HG03469 (cell line): ENCODE data around the gene CATSPERZ.

ENCODE experiments used
- ATAC-seq: cut with Tn5 transposase; IDR thresholded peaks from one replicate; pipeline ENCODE4 v1.9.1; 2021; ENCODE audit warnings: mild to moderate bottlenecking, moderate library complexity, moderate number of reproducible peaks; ENCODE audit not compliant: unreplicated experiment

Gene CATSPERZ

DNA sequence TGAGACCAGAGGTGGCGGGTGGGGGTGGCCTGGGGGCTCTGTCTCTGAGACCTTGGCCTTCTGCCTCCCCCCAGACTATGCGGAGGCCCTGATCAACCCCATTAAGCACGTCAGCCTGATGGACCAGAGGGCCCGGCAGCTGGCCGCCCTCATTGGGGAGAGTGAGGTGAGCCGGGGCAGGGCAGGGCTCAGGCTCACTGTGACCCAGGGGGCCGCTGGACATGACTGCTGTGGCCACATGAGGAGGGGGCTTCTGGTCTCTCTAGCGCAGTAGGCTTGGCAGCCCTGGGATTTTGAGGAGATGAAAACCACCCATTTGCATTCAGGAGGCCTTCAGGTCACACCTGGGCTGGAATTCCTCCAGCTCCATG is 36.2 kb upstream of the CATSPERZ start:
- ATAC-seq: no peak

DNA sequence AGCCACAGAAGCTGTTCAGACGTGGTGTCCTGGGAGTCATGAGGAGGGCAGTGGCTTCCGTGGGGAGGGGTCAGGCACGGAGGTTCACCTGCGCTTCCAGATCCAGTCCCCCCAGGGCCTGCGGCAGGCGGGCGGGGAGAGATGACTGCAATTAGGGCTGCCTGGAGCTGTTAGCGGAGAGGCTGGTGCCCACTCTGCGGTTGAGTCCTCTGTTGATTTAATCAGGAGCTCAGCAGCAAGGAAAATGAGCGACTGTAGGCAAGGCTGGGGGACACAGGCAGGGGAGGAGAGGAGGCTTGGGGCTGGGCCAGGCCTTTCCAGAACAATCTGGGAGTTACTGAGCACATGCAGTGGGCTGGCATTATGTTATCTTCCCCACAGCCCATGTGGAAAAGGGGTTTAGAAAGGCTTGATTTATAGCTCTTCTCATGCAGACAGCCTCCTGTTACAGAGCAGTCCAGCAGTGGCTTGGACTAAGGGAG is 35.7 kb upstream of the CATSPERZ start:
- ATAC-seq: no peak

DNA sequence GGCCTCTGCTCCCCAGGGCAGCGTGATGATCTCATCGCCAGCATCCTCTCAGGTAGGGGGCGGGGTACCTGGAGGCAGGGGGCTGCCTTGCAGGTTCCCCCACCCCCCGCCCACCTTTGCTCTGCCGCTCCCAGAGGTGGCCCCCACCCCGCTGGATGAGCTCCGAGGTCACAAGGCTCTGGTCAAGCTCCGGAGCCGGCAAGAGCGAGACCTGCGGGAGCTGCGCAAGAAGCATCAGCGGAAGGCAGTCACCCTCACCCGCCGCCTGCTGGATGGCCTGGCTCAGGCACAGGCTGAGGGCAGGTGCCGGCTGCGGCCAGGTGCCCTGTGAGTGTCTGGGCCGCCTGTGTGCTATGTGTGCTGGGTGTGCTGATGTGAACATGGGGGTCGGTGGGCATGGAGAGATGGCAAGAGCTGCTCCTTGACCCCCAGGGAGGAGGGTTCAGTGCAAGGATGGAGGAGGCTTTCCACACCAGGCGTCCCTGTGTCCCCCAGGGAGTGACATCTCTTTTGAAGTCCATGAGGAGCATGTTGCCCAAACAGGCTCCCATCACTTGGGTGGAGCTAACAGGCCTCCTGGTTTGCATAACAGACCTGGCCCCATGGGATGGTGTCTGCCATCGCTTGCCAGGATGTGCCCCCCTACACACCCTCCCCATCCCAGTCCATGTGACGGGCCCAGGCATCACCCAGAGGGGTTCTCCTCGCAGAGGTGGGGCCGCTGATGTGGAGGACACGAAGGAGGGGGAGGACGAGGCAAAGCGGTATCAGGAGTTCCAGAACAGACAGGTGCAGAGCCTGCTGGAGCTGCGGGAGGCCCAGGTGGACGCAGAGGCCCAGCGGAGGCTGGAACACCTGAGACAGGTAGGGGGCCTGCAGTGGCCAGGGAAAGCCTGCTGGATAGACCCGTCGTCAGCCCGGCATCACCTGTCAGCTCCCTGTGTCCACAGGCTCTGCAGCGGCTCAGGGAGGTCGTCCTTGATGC is 34.7 kb upstream of the CATSPERZ start:
- ATAC-seq: no peak

DNA sequence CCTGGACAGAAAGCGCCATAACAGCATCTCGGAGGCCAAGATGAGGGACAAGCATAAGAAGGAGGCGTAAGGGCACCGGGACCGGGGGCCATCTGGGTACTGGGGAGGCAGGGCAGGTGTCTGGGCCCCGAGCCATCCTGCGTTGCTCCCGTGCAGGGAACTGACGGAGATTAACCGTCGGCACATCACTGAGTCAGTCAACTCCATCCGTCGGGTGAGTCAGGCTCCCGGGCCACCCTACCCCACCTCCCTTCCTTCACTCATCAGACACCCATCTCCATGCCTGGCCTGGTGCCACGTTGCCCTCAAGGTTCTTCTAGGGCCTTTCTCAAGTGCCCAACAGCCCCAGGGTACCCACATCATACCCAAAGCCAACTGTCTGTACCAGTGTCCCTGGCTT is 33.8 kb upstream of the CATSPERZ start:
- ATAC-seq: no peak

DNA sequence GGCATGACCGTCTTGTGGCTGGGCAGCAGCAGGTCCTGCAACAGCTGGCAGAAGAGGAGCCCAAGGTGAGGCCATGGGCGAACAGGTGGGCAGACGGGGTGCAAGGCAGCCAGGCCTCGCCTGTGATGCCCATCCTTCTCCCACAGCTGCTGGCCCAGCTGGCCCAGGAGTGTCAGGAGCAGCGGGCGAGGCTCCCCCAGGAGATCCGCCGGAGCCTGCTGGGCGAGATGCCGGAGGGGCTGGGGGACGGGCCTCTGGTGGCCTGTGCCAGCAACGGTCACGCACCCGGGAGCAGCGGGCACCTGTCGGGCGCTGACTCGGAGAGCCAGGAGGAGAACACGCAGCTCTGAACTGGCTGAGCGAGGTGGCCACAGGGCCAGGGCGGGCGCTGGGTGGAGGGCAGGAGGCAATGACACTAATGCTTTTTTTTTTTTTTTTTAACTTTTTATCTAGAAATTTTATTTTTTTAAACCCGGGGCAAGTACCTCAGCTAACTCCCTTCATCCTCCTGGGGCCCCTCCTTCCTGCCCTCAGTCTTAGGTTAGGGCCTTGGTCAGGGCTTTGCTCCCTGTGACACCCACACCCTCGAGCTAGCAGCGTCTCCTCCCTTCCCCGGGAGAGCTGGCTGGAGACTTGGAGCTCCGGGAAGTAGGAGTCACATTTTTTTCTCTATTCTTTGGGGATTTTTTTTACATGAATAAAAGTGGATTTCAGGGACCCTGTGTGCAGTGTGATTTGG is 32.8 kb upstream of the CATSPERZ start:
- ATAC-seq: no peak

DNA sequence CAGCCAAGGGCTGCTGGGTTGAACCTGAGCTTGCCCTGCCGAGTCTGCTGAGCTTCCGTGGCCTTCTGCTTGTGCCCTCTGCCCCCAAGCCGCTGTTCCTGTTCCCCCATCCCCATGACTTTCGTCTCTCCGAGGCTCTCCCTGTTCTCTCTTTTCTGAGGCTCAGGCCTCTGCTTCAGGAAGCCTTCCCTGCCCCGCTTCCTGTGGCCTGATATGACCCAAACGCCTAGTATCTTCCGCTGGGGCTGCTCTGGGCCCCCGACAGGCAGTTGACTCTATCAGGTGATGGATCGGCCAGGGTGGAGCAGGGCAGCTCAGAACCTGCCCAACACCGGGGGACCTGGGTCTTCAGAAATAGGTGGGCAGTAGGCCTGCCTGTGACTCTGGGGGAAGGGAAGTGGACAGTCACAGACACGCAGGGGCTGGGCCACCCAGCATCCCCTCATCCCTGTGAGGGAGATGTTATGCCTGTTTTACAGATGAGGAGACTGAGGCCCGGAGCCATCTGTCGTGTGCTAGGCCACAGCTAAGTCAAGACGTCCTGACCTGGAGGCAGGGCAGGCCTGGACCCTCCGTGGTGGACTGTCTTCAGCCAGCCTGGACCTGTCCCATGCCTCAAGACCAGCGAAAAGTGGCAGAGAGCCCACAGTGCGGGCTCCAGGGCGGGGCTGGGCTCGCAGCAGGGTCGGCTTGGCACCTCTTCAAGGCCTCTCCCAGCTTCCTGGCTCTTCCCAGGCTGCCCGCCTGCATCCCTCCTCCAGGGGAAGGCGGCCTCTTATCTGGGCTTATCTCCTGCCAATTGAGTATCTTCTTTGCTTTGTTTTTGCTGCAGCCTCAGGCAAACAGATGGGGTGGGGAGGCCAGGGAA is 31.9 kb upstream of the CATSPERZ start:
- ATAC-seq: no peak

DNA sequence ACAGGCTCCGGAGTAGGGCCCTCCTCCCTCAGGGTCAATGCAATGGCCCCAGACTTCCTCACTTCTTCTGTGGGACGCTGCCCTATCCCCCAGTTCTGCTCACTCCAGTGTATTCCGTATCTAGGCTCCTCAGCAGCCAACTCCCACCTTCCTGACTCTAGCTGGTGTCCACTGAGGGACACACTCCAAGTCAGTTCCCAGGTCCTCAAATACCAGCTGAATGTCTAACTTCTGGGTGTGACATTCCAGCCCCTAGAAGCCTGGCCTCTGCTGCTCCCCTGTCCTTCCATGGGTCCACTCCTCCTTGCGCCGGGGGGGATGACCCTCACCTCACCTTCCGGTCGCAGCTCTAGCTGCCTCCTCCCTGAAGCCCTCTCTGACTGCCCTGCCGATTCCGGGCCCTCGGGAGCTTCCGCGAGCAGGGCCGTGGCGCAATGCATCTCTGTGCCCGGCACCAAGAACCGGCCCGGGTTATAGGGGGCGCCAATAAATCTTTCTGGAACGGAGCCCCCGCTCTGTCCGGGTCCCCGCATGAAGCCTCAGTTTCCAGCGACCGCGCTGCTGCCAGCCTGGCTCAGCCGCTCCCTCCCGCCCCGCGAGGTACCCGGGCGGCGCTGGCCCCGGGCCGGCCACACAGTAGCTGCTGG is 31.1 kb upstream of the CATSPERZ start:
- no peak for ATAC-seq

DNA sequence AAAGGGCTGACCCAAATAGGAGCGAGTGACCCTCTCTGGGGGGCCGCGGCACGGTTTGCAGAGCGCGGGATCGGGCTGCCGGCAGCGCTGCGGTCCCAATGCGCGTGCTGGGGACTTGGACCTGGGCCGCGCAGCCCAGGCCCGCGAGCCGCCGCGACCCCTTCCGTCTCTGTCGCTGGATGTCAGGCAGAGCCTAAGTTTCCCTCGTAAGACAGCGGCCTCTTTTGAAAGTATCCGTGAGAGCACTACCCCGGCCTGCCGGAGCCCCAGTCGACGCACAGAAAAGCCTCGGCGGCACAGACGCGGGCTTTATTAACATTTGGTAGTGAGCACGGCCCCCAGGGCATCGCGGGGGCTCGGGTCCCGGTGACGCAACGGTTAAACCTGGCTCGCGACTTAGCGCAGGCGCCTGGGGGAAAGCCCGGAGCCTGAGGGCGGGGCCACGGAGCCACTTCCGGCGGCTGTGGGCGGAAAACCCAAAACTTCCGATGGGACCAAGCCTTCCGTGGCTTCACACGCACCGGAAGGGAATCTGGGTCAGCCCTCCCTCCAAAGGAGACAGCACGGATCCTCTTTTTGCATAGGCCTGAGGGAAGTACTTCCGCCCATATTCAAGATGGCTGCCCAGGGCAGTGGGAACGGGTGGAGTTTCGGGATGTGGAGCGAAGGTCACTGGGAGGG is 30.5 kb upstream of the CATSPERZ start:
- peak; percentile 49 for ATAC-seq

DNA sequence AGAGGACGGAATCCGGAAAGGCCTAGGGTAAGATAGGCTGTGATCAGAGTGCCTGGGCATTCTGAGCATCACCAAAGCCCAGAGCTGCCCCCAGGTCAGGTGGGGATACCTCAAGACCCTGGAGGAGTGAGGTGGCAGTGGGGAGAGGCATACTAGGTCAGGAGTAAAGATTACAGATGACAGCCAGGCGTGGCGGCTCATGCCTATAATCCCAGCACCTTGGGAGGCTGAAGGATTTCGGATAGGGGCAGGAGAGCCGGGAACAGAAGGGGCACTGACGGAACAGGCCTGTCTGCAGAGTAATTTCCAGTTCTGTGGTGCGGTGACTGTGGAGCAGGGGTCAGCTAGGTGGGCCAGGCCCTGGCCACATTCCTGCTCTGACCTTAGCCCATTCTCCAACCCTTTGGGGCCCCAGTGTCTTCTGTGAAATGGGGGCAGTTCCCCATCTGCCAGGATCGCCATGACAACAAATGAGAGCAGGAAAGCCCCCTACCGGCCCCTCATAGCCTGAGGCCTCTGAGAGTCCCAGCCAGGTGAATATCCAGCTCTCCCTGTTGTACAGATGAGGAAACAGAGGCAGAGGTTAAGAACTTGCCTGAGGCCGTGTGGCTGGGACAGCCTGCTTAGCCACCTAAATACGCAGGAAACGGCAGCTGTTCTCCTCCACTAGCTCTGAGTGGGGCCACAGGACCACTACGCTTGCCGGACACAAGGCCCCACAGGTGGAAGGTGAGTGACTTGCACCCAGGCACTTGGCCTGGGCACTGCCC is 24.9 kb upstream of the CATSPERZ start:
- no peak for ATAC-seq

DNA sequence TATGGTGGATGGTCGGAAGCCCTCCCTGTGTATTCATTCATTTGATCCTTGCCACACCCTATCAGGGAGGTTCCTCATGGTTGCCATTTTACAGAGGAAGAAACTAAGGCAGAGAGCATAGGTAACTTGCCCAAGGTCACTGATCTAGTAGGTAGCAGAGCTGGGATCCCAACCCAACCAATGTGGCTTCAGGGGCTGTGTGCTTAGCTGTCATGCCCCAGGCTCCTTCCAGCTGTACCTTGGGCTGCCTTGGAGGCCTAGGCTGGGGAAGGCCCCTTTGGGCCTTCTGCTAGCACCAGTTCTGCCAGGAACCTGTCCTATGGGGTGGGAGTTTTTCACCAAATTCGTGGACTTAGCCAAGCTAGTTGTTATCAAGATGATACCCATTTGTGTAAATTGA is 24.3 kb upstream of the CATSPERZ start:
- ATAC-seq: no peak

DNA sequence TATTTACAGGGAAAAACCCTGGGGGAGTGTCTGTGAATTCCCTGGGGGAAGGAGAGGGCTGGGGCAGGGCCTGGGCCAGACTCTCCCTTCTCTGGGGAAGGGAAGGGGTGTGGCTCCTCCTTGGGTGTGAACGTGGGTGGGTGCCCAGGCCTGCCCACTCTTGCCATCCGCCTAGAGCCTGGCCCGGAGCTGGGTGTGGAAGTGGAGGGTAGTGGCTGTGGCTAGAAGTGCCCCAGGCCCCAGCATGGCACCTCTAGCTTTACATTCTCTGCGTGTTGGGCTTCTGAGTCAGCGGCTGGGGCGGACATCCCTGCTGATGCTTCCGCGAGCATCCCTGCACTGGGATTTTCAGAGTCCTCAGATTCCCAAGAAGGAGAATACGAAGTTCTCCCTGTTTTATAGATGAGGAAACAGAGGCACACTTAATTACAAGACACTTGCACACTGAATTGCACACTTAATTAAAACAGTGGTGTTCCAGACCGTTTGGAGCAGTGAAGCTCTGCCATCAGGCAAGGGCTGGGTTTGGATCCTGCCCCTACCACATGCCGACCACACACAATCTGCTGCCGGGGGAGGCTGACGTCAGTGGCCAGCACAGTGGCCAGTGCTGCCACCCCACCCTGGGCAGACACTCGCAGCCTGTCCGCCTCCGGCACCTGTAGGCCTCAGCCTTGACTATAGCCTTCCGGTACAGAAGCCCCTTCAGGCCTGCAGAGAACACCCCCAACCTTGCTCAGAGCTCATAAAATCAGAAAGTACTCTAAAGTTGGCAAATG is 23.3 kb upstream of the CATSPERZ start:
- no peak for ATAC-seq

DNA sequence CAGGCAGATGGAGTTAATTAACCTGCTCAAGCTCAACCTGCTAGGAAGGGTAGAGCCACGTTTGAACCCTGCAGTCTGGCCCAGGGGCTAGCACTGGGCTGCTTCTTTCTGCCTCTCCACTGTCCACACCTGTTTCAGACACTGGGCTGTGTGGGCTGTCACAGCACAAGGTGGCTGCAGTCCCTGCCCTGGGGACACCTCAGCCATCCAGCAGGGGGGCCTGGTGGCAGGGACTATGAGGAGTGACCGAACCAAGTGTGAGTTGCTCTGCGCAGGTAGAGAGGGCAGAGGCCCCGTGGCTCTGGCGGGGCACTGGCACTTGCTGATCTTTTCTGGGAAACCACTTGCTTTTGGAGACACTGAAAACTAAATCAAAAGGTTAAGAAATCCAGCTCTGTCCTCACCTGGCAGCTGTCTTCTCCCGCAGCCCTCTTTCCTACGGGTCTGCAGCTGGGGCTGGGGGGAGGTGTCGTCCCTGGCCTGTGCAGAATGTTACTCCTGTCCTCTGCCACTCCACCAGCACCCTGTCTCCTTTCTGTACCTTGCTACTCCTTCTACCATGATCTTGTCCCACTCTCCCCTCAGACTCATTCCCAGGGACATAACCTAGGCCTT is 21.5 kb upstream of the CATSPERZ start:
- ATAC-seq: no peak

DNA sequence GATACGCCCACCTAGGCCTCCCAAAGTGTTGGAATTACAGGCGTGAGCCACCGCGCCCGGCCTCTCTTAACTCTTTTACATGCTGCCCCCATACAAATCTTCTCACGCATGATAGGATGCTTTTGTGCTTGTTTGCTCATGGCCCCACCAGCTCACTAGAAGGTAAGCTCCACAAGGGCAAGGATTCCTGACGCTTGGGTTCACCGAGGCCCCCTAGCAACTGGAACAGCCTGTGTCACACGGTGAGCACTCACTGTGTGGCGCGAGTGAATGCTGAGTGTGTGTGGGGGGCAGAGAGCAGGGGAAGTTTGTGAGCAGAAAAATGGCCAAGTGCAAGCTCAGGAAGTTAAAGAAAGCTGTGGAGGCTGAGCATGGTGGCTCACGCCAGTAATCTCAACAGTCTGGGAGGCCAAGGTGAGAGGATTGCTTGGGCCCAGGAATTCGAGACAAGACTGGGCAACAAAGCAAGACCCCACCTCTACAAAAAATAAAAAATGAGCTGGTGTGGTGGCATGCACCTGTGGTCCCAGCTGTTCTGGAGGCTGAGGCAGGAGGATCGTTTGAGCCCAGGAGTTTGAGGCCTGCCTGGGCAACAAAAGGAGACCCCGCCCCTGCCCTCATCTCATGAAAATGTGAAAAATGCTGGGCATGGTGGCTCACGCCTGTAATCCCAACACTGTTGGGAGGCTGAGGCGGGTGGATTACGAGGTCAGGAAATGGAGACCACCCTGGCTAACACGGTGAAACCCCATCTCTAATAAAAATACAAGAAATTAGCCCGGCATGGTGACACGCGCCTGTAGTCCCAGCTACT is 18.0 kb upstream of the CATSPERZ start:
- ATAC-seq: no peak

DNA sequence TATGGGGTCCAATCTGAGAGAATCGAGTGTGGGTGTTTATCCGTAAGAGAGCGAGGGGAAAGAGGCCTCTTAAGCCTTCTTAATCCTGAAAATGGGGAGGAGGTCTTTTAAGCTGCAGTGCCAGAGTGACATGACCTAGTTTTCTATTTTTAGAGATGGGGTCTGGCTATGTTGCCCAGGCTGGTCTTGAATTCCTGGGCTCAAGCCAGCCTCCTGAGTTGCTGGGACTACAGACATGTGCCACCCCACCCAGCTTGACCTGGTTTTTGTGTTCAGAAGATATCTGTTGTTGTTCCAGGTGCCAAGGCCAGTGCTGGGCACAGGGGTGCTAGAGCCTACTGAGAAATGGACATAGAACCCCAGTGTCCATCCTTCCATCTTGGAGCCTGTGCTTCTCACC is 17.1 kb upstream of the CATSPERZ start:
- no peak for ATAC-seq

DNA sequence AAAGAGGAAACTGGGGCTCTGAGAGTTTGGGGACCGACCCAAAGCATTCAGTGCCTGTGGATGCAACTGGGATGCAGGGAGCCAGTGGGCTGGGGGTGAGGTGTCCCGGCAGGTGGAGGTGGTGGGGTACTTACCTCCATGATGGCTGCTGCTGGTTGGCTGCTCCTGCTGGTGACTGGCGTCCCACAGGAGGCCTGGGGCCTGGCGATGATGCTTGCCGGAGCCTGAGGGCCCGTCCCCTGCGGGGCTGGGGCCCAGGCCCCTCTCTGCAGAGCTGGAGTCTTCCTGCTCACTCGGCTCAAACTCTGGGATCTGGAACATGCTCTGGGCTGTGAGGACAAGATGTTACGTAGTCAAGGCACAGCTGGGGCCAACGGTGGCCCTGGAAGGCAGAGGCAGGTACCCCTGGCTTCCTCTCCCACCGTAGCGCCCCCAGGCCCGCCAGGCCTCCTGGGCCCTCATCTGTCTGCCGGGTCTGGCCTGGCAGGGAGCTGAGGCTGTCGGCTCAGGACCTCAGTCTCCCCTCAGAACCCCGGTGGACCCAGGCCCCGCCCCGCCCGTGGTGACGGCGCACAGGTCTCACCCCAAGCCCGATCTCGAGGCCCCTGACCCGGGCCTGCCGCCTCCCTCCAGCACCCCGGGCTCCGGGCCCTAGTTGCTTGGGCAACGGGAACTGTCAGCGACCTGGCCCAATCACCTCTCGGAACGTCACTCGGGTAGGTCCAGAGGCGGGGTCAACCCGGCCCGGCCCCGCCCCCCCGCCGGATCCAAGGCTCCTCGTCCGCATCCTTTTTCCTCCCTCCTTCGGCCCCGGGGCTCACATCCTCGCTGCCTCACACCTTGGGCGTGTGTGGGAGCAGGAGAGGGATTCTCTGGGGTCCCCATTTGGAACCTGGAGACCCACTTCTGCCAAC is 15.9 kb upstream of the CATSPERZ start, which contains the start of gene BAD:
Gene BAD, minus strand, starts transcription at position 618 of the 914 bp plus-strand sequence. Its CDS starts 297 bp downstream, at position 321.
- peak; percentile 43 for ATAC-seq
